HepG2 (cell line): ENCODE measurements around the gene HARS2. TPM values are rescaled to one million over a fixed set of nuclear protein-coding genes. Genes with fewer than 3 reads are reported as not detected.

Source experiments
- GATAD1 ChIP-seq: IDR thresholded peaks from 2 replicates; pipeline ENCODE4 v1.6.1; 2016; ENCODE audit warnings: missing genetic modification reagents, missing compliant biosample characterization
- HNRNPL ChIP-seq: fragments of 200-400 bp; formaldehyde crosslinking; IDR thresholded peaks from 2 replicates; pipeline ENCODE4 v1.6.1; 2017; ENCODE audit warnings: mild to moderate bottlenecking, low read depth, low read length
- IRX3 ChIP-seq: sonication (generic); formaldehyde crosslinking; IDR thresholded peaks from 2 replicates; pipeline ENCODE4 v1.8.1; 2023; ENCODE audit warnings: mild to moderate bottlenecking, low read depth, missing genetic modification reagents, borderline replicate concordance
- NR2F6 ChIP-seq, 2 experiments: IDR thresholded peaks; 2 replicates each; pipeline ENCODE4 v1.6.1; 2016; ENCODE audit warnings: antibody characterized with exemption in 1 of 2, mild to moderate bottlenecking in 1 of 2
- RAD21 ChIP-seq: fragments of 450-650 bp; formaldehyde crosslinking; IDR thresholded peaks from 2 replicates; pipeline ENCODE4 v1.5.0; 2020; ENCODE audit warnings: mild to moderate bottlenecking
- RAD51 ChIP-seq: fragments of 450-650 bp; IDR thresholded peaks from 2 replicates; pipeline ENCODE4 v1.6.1; 2016; ENCODE audit warnings: borderline replicate concordance
- RBAK ChIP-seq: sonication (generic); formaldehyde crosslinking; IDR thresholded peaks from 2 replicates; pipeline ENCODE4 v1.5.1; 2020; ENCODE audit warnings: mild to moderate bottlenecking, missing genetic modification reagents
- RFXAP ChIP-seq: sonication (generic); formaldehyde crosslinking; IDR thresholded peaks from 2 replicates; pipeline ENCODE4 v1.4.0; 2020; ENCODE audit warnings: missing genetic modification reagents, borderline replicate concordance
- SAFB2 ChIP-seq: sonication (generic); formaldehyde crosslinking; IDR thresholded peaks from 2 replicates; pipeline ENCODE4 v1.5.1; 2020; ENCODE audit warnings: missing genetic modification reagents, low read depth, mild to moderate bottlenecking, borderline replicate concordance
- SAP130 ChIP-seq: IDR thresholded peaks from 2 replicates; pipeline ENCODE4 v1.6.1; 2016; ENCODE audit warnings: low read depth
- ZC3H13 ChIP-seq: sonication (generic); formaldehyde crosslinking; IDR thresholded peaks from 2 replicates; pipeline ENCODE4 v1.8.1; 2023; ENCODE audit warnings: mild to moderate bottlenecking, missing genetic modification reagents, moderate library complexity
- ZNF121 ChIP-seq: sonication (generic); formaldehyde crosslinking; IDR thresholded peaks from 2 replicates; pipeline ENCODE4 v1.5.0; 2020; ENCODE audit warnings: mild to moderate bottlenecking, missing genetic modification reagents
- ZNF33B ChIP-seq: sonication (generic); formaldehyde crosslinking; IDR thresholded peaks from 2 replicates; pipeline ENCODE4 v1.5.1; 2020; ENCODE audit warnings: mild to moderate bottlenecking, missing genetic modification reagents
- ZNF430 ChIP-seq: sonication (generic); formaldehyde crosslinking; IDR thresholded peaks from 2 replicates; pipeline ENCODE4 v1.9.0; 2021; ENCODE audit warnings: mild to moderate bottlenecking, missing genetic modification reagents
- ZNF44 ChIP-seq: sonication (generic); formaldehyde crosslinking; IDR thresholded peaks from 2 replicates; pipeline ENCODE4 v1.5.1; 2020; ENCODE audit warnings: mild to moderate bottlenecking, missing genetic modification reagents
- ZNF446 ChIP-seq: sonication (generic); formaldehyde crosslinking; IDR thresholded peaks from 2 replicates; pipeline ENCODE4 v1.5.0; 2020; ENCODE audit warnings: mild to moderate bottlenecking, missing genetic modification reagents
- ZNF451 ChIP-seq: sonication (generic); formaldehyde crosslinking; IDR thresholded peaks from 2 replicates; pipeline ENCODE4 v1.5.0; 2020; ENCODE audit warnings: mild to moderate bottlenecking, missing genetic modification reagents
- ZNF761 ChIP-seq: sonication (generic); formaldehyde crosslinking; conservative IDR thresholded peaks from 2 replicates; pipeline ENCODE4 v1.4.0; 2020; ENCODE audit warnings: mild to moderate bottlenecking, missing genetic modification reagents
- ZNF773 ChIP-seq: sonication (generic); formaldehyde crosslinking; IDR thresholded peaks from 2 replicates; pipeline ENCODE4 v1.4.0; 2020; ENCODE audit warnings: missing genetic modification reagents, borderline replicate concordance
- ZNF776 ChIP-seq: sonication (generic); formaldehyde crosslinking; IDR thresholded peaks from 2 replicates; pipeline ENCODE4 v1.4.0; 2020; ENCODE audit warnings: mild to moderate bottlenecking, missing genetic modification reagents
- ZNF841 ChIP-seq: sonication (generic); formaldehyde crosslinking; IDR thresholded peaks from 2 replicates; pipeline ENCODE4 v1.8.1; 2023; ENCODE audit warnings: missing genetic modification reagents, borderline replicate concordance
- polyA plus RNA-seq, 8 experiments: library from polyadenylated mRNA; depleted of rRNA in 3 of 8; stranded (reverse) in 7 of 8; unstranded in 1 of 8; fragments of >200 nt; fragmentation: Illumina TruSeq in 4 of 8; extraction: Trizol in 4 of 8; gene quantifications; 2 replicates each; pipeline versions ENCODE4 v1.2.1 to v1.2.3, GENCODE V29; 2011 to 2016; ENCODE audit warnings: low read depth in 4 of 8, missing spikeins in 1 of 8, mixed read lengths in 1 of 8; ENCODE audit not compliant: insufficient read depth in 1 of 8
- total RNA-seq, 5 experiments: library from RNA; depleted of rRNA; stranded (reverse); fragments of >200 nt; fragmentation: Illumina TruSeq; extraction: Trizol; gene quantifications; 2 replicates each; pipeline ENCODE4 v1.2.3, GENCODE V29; 2016; ENCODE audit warnings: low read depth in 1 of 5
- TF ChIP-seq, protein P1 (sequence below): sonication (generic); formaldehyde crosslinking; IDR thresholded peaks from 2 replicates; pipeline ENCODE4 v1.9.0; 2022; ENCODE audit warnings: missing genetic modification reagents, mild to moderate bottlenecking, borderline replicate concordance
- TF ChIP-seq, protein P2 (sequence below): sonication (generic); formaldehyde crosslinking; IDR thresholded peaks from 2 replicates; pipeline ENCODE4 v1.8.0; 2022; ENCODE audit warnings: low read depth, missing genetic modification reagents
- TF ChIP-seq, protein P3 (sequence below): sonication (generic); formaldehyde crosslinking; IDR thresholded peaks from 2 replicates; pipeline ENCODE4 v1.4.0; 2020; ENCODE audit warnings: mild to moderate bottlenecking, missing genetic modification reagents
- TF ChIP-seq, protein P4 (sequence below): sonication (generic); formaldehyde crosslinking; IDR thresholded peaks from 2 replicates; pipeline ENCODE4 v1.4.0; 2020; ENCODE audit warnings: missing genetic modification reagents, borderline replicate concordance

The HARS2 gene
- total and polyA plus RNA-seq, 2 of the 13 experiments (the other 11 are each of a cell fraction or from before 2014, with no cell fraction given) = 17.9 to 25.8 TPM

DNA sequence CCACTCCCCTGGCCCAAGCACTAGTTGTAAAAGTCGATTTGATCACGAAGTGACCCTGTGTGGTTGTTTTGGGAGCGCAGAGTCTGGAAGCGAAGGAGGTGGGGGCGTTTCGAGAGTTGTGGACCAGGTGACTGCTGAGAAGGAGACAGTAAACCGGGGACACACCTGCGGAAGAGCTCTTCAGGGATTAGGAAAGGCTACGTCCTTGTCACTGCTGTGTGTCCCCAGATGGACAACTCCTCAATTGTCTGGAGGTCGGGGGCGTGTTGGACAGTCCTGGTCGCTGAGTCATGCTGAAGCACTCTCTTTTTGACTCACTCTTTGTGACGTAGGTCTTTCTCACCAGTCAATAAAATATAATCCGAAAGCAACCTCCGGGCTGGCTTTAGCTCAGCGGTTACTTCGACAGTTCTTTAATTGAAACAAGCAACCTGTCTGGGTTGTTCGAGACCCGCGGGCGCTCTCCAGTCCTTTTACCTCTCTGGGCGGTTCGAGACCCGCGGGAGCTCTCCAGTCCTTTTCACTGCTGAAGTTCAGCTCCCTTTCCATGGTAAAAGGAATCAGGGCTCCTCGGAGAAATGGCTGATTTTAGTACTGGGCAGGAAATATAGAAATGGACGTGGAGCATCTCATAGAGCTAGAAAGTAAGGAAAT lies 19.8 kb downstream of the HARS2 start (continued):
- no peak for TF ChIP-seq ZNF33B (CRISPR knock-in tag)
- no peak for TF ChIP-seq SAFB2 (CRISPR knock-in tag)
- TF ChIP-seq ZNF446 (CRISPR knock-in tag) = no peak
- TF ChIP-seq, protein P1, sequence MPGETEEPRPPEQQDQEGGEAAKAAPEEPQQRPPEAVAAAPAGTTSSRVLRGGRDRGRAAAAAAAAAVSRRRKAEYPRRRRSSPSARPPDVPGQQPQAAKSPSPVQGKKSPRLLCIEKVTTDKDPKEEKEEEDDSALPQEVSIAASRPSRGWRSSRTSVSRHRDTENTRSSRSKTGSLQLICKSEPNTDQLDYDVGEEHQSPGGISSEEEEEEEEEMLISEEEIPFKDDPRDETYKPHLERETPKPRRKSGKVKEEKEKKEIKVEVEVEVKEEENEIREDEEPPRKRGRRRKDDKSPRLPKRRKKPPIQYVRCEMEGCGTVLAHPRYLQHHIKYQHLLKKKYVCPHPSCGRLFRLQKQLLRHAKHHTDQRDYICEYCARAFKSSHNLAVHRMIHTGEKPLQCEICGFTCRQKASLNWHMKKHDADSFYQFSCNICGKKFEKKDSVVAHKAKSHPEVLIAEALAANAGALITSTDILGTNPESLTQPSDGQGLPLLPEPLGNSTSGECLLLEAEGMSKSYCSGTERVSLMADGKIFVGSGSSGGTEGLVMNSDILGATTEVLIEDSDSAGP = peak; percentile 29; the same call in 1 of the 2 replicates
- 0 out of 2 replicates have a peak, but pooled peaks have one; percentile 33 for TF ChIP-seq NR2F6 (IDR thresholded peaks at IDR 0.05)
- TF ChIP-seq NR2F6 (CRISPR knock-in tag; IDR thresholded peaks at IDR 0.05) = no peak; the same call in 1 of the 2 replicates
- TF ChIP-seq ZNF841 (CRISPR knock-in tag) = no peak
- TF ChIP-seq, protein P2, sequence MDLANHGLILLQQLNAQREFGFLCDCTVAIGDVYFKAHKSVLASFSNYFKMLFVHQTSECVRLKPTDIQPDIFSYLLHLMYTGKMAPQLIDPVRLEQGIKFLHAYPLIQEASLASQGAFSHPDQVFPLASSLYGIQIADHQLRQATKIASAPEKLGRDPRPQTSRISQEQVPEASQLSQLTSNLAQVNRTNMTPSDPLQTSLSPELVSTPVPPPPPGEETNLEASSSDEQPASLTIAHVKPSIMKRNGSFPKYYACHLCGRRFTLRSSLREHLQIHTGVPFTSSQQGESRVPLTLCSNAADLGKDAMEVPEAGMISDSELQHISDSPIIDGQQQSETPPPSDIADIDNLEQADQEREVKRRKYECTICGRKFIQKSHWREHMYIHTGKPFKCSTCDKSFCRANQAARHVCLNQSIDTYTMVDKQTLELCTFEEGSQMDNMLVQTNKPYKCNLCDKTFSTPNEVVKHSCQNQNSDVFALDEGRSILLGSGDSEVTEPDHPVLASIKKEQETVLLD (CRISPR knock-in tag) = no peak
- no peak for TF ChIP-seq ZC3H13 (CRISPR knock-in tag)
- no peak for TF ChIP-seq ZNF44 (CRISPR knock-in tag)
- no peak for TF ChIP-seq ZNF761
- TF ChIP-seq ZNF121 (CRISPR knock-in tag) = 0 out of 2 replicates have a peak, but pooled peaks have one; percentile 8
- TF ChIP-seq IRX3 (CRISPR knock-in tag) = no peak
- TF ChIP-seq, protein P3, sequence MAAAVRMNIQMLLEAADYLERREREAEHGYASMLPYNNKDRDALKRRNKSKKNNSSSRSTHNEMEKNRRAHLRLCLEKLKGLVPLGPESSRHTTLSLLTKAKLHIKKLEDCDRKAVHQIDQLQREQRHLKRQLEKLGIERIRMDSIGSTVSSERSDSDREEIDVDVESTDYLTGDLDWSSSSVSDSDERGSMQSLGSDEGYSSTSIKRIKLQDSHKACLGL (CRISPR knock-in tag) = no peak
- no peak for TF ChIP-seq ZNF451 (CRISPR knock-in tag)
- TF ChIP-seq SAP130 (CRISPR knock-in tag) = peak; percentile 93
- no peak for TF ChIP-seq ZNF776
- no peak for TF ChIP-seq RAD51
- TF ChIP-seq RAD21 = 0 out of 2 replicates have a peak, but pooled peaks have one; percentile 7
- TF ChIP-seq, protein P4, sequence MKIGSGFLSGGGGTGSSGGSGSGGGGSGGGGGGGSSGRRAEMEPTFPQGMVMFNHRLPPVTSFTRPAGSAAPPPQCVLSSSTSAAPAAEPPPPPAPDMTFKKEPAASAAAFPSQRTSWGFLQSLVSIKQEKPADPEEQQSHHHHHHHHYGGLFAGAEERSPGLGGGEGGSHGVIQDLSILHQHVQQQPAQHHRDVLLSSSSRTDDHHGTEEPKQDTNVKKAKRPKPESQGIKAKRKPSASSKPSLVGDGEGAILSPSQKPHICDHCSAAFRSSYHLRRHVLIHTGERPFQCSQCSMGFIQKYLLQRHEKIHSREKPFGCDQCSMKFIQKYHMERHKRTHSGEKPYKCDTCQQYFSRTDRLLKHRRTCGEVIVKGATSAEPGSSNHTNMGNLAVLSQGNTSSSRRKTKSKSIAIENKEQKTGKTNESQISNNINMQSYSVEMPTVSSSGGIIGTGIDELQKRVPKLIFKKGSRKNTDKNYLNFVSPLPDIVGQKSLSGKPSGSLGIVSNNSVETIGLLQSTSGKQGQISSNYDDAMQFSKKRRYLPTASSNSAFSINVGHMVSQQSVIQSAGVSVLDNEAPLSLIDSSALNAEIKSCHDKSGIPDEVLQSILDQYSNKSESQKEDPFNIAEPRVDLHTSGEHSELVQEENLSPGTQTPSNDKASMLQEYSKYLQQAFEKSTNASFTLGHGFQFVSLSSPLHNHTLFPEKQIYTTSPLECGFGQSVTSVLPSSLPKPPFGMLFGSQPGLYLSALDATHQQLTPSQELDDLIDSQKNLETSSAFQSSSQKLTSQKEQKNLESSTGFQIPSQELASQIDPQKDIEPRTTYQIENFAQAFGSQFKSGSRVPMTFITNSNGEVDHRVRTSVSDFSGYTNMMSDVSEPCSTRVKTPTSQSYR (CRISPR knock-in tag) = no peak
- TF ChIP-seq ZNF773 (CRISPR knock-in tag) = no peak
- TF ChIP-seq GATAD1 (CRISPR knock-in tag) = peak; percentile 57
- 0 out of 2 replicates have a peak, but pooled peaks have one; percentile 30 for TF ChIP-seq RFXAP
- no peak for TF ChIP-seq RBAK (CRISPR knock-in tag)
- no peak for TF ChIP-seq ZNF430
- TF ChIP-seq HNRNPL = no peak
